A673 (cell line): ENCODE measurements around the gene ETS2. TPM values are rescaled to one million over a fixed set of nuclear protein-coding genes. Genes with fewer than 3 reads are reported as not detected.

Experiments used
- BruUV-seq: library from RNA; stranded (reverse); fragments of 400-500 nt; replicated peaks from 2 replicates; lab custom pipeline; 2021; lab: Mats Ljungman, UMichigan
- CTCF ChIA-PET: fragments of 300-600 bp; sonication (Branson Sonifier 250); formaldehyde crosslinking; loops from one replicate; lab custom pipeline; 2022; ENCODE audit warnings: antibody characterized with exemption; lab: Charles Lee
- POLR2A ChIA-PET: fragments of 300-600 bp; sonication (Branson Sonifier 250); formaldehyde crosslinking; loops from one replicate; lab custom pipeline; 2022; ENCODE audit warnings: antibody characterized with exemption; ENCODE audit not compliant: low non-redundant PET; lab: Charles Lee
- DNase-seq: peaks from one replicate; pipeline ENCODE4 v3.0.0-alpha.2; 2015; ENCODE audit warnings: low spot score
- H3K27ac ChIP-seq: fragments of 200-600 bp; sonication (generic); 2 replicates; pipeline ENCODE4 v1.5.1; 2016; ENCODE audit warnings: mixed run types, low read depth, mild to moderate bottlenecking, mixed read lengths, antibody characterized with exemption, low read length; ENCODE audit not compliant: poor library complexity, severe bottlenecking
- H3K27me3 ChIP-seq: fragments of 200-600 bp; sonication (generic); replicated peaks from 2 replicates; pipeline ENCODE4 v1.6.1; 2017; ENCODE audit warnings: mixed run types, low read depth, mild to moderate bottlenecking, mixed read lengths, antibody characterized with exemption, low read length; ENCODE audit not compliant: insufficient read depth, poor library complexity
- H3K36me3 ChIP-seq: fragments of 200-600 bp; sonication (generic); 2 replicates; pipeline ENCODE4 v1.6.1; 2016; ENCODE audit warnings: mixed run types, mild to moderate bottlenecking, mixed read lengths, antibody characterized with exemption, low read length; ENCODE audit not compliant: insufficient read depth, poor library complexity, severe bottlenecking
- H3K4me1 ChIP-seq: fragments of 200-600 bp; sonication (generic); 2 replicates; pipeline ENCODE4 v1.6.1; 2017; ENCODE audit warnings: mixed run types, mild to moderate bottlenecking, mixed read lengths, antibody characterized with exemption, low read length; ENCODE audit not compliant: insufficient read depth, poor library complexity, severe bottlenecking
- H3K4me3 ChIP-seq: fragments of 200-600 bp; sonication (generic); 2 replicates; pipeline ENCODE4 v1.5.1; 2016; ENCODE audit warnings: low read depth, mixed run types, mild to moderate bottlenecking, mixed read lengths, low read length; ENCODE audit not compliant: poor library complexity, severe bottlenecking
- H3K9me3 ChIP-seq: fragments of 200-600 bp; sonication (generic); 2 replicates; pipeline ENCODE4 v1.6.1; 2016; ENCODE audit warnings: mixed run types, low read depth, mild to moderate bottlenecking, mixed read lengths, antibody characterized with exemption, low read length; ENCODE audit not compliant: poor library complexity, severe bottlenecking
- CTCF ChIP-seq: fragments of 300-800, 200-600 bp; sonication (generic); conservative IDR thresholded peaks from 2 replicates; pipeline ENCODE4 v1.5.1; 2017; ENCODE audit warnings: low read depth, mild to moderate bottlenecking, antibody characterized with exemption, low read length, moderate library complexity, mixed read lengths
- EZH2 ChIP-seq: fragments of 200-600 bp; sonication (generic); IDR thresholded peaks from 2 replicates; pipeline ENCODE4 v1.6.1; 2017; ENCODE audit warnings: borderline replicate concordance, low read depth, mild to moderate bottlenecking, mixed read lengths, antibody characterized with exemption, low read length; ENCODE audit not compliant: poor library complexity, severe bottlenecking
- intact Hi-C: fragments of 100-400 bp; cut with micrococcal nuclease; formaldehyde crosslinking; loops from one replicate; pipeline ENCODE4 v1.10.0; 2022; ENCODE audit not compliant: unreplicated experiment
- total RNA-seq: library from RNA; stranded (reverse); gene quantifications from 2 replicates; pipeline ENCODE4 v1.2.3, GENCODE V29; 2021

Gene ETS2
- total RNA-seq, 1 experiment from 2014 or later = 45.6 TPM

- Histone ChIP-seq H3K9me3 (no peaks in the 10 kb centered on the region), H3K27ac (peak overlapping the region; percentile 91), H3K4me3 (no peak overlapping the region), H3K4me1 (peaks cover 23% of the 10 kb centered on the region), H3K36me3 (peaks cover 88% of the 10 kb centered on the region), H3K27me3 (no peaks in the 10 kb centered on the region)
- no TSS peak for BruUV-seq
- CTCF ChIA-PET = no interaction called here
- POLR2A ChIA-PET = no interaction called here
- DNase-seq = no peak
- intact Hi-C loops = no loop called here
- TF ChIP-seq EZH2 (no peak), CTCF (no peak)
Observed at GRCh38 chr21:38818325-38818723, 12.6 kb downstream of the ETS2 start.

GRCh38 chr21:38819051-38819718 lies 13.5 kb downstream of the ETS2 start:
- peaks cover 94% of the 10 kb centered on the region for H3K36me3 ChIP-seq
- no peak overlapping the region for H3K27ac ChIP-seq
- POLR2A ChIA-PET = no interaction called here
- no peak for DNase-seq
- intact Hi-C loops = no loop called here
- no peak overlapping the region for H3K4me3 ChIP-seq
- TF ChIP-seq CTCF = no peak
- TF ChIP-seq EZH2 = no peak
- no peaks in the 10 kb centered on the region for H3K27me3 ChIP-seq
- no TSS peak for BruUV-seq
- H3K4me1 ChIP-seq = peaks cover 15% of the 10 kb centered on the region
- CTCF ChIA-PET = no interaction called here
- H3K9me3 ChIP-seq = no peaks in the 10 kb centered on the region

- ChIA-PET POLR2A (no interaction called here), CTCF (no interaction called here)
- Histone ChIP-seq H3K27me3 (no peaks in the 10 kb centered on the region), H3K9me3 (no peaks in the 10 kb centered on the region), H3K4me1 (peaks cover 10% of the 10 kb centered on the region), H3K4me3 (no peak overlapping the region), H3K36me3 (peaks cover 94% of the 10 kb centered on the region), H3K27ac (no peak overlapping the region)
- TF ChIP-seq CTCF (no peak), EZH2 (no peak)
- DNase-seq = no peak
- intact Hi-C loops = no loop called here
- no TSS peak for BruUV-seq
Observed at GRCh38 chr21:38819719-38820159, 14.0 kb downstream of the ETS2 start.
